Measurements from ENCODE around the gene SMAD6.

DNA sequence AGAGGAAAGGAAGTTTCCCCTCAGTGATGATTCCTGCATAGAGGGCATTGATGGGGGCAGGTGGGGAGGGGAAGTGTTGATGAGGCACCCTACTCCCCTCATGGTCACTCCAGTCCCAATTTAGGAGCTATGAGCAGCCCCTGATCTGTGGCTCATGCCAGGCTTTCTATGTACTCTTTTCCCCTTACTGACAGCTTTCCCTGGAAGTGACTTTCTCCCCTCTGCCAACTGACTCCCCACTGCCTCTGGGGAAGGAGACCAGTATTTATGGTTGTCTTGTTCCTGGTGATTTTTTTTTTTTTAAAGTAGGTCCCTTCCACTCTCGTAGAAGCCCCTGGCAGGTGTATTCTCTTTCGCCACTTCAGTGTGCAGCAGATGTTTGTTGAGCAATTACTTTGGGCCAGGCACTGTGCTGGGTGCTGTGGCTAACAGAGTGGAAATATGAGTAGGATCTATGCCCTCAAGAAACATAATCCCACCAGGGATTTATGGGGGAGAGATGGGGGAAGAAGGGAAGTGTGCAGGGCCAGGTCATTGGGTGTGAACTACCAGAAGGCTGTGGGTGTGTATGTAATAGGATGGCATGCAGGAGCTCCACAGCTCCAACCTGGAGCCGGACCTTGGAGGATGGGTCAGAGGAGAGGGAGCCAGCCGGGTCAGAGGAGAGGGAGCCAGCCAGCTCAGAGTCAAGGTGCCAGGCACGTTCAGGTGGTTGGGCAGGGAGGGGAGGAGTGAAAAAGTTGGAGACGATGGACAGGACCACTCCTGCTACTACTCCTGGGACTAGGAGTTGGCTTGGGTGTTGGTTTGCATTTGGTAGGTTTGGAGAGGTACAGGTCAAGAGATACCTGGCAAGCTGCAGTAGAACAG, 3.5 kb downstream of the SMAD6 start:
- TF ChIP-seq CTCF (IDR thresholded peaks at IDR 0.05; ENCODE audit: low read depth, low read length, poor library complexity, severe bottlenecking) (no peak), EZH2phosphoT487 (IDR thresholded peaks at IDR 0.05; ENCODE audit: borderline replicate concordance, low read length) (no peak)

Measured in DOHH2 (cell line).